ENCODE measurements around the gene NUDT13.
A peak's percentile ranks its signal among the peaks of the same experiment; 100 is the strongest.

The NUDT13 gene

DNA sequence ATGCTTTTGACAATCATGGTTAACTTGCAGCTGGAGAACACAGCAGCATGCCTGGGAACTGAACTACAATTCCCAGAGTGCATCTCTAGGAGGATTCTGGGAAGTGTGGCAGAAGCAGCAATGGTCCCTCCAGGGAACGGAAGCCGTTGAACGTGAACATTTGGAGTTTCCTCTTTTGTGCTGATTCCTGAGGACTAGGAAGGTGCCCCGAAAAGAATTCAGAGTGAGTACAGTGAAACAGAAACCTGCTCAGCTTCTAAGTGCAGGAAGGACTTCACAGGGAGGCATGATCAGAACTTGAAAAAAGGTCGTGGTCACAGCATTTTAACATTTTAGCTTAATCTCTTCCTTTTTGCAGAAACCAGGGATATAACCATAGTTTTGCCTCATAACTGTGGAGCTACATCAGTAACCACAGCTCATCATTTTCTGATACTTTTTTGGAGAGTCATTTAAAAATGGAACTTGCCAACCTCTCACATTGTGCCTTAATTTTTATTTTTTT, at the start of gene NUDT13:
Gene NUDT13 (plus strand): TSS at position 111 of the 505 bp plus-strand sequence. CDS start 3,911 bp downstream, outside the sequence.
- DNase-seq = no peak

DNA sequence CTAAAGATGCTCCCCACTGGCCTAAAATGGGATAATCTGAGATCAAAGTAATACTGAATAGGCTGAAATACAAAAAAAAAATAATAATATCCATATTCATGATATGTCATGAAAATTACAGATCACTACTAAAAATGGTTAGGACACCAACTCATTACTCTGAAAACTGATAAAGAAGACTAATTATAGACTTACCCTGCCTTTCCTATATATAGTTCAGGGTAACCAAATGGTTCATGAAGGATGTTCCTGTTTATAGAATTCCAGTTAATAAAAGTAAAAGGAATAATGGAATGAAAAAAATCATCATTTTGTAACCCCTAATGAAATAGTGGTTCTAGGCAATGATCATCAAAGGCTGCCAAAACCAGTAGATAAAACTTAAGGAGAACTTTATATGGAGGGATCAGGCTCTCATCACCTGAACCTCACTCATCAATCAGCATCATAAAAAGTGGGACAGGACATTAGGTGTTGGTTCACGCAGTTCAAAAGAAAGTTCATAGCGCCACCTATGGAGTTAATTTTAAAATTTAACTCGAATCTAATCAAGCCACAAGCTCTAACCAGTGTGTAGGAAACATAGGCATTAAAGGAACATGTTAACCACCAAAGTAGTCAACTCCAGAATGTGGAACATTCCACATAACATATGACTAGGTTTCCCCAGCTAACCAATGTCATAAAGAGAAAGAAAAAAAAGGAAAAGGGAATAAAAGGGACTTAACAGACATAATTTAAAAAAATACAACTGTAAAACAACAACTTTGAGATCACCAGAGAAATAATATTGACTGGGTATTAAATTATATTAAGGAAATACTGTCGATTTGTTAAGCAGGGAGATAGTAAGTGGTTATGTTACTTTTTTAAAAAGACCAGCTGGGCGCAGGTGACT, 49.3 kb upstream of the NUDT13 start:
- DNase-seq = peak; percentile 47

DNA sequence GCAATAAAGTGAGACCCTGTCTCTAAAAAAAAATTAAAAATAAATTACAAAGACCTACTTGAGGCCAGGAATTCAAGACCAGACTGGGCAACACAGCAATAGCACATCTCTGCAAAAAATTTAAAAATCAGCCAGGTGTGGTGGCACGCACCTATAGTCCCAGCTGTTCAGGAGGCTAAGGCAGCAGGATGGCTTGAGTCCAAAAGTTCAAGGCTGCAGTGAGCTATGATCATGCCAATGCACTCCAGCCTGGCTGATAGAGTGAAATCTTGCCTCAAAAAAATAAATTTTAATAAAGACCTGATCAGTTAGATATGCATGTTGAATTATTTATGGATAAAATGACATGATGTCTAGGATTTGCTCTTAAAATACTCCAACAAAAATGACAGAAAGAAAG, 48.5 kb upstream of the NUDT13 start:
- no peak for DNase-seq

DNA sequence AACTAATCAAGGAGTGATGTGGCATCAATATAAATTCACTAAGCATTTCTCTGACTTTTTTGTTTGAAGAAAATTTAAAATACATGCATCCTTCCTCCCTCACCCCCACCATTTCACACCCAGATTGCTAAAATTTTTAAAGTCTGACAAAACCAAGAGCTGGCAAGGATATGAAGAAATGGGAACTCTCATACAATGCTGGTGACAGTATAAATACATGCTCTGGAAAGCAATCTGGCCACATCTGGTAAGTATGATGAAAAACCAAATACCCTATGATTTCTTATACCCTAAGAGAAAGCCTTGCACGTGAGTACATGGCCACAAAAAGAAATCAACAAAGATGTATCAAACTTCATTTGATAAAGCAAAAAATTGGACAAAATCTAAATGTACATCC, 44.8 kb upstream of the NUDT13 start:
- no peak for DNase-seq

DNA sequence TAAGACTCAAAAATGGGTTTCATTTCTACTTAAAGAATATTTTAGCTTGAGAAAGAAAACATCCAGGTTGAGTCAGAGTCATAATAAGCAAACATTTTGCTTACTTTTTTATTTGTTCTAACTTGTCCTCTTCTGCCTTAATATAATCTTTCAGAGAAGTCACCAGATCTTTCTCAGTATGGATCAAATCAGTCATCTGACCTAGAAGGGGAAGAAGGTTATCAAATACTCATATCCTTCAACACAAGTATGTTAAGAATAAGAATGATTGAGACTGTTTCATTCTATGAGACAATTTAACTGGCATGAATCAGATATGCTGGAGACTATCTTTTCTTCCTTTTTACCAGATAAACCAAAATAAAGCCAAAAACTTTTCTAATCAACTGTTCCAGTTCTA, 36.6 kb upstream of the NUDT13 start:
- DNase-seq = no peak

DNA sequence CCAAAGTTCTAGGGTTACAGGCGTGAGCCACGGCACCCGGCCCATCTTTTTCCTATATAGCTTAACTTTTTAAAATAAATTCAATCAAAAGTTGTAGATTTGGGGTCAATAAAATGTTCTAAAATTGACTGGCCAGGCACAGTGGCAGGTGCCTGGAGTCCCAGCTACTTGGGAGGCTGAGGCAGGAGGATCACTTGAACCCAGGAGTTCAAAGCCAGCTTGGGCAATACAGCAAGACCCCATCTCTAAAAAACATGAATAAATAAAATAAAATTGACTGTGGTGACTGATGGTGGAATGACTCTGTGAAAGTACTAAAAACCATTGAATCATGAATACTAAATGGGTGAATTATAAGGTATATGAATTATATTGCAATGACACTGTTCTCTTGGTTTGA, 34.4 kb upstream of the NUDT13 start:
- no peak for DNase-seq

DNA sequence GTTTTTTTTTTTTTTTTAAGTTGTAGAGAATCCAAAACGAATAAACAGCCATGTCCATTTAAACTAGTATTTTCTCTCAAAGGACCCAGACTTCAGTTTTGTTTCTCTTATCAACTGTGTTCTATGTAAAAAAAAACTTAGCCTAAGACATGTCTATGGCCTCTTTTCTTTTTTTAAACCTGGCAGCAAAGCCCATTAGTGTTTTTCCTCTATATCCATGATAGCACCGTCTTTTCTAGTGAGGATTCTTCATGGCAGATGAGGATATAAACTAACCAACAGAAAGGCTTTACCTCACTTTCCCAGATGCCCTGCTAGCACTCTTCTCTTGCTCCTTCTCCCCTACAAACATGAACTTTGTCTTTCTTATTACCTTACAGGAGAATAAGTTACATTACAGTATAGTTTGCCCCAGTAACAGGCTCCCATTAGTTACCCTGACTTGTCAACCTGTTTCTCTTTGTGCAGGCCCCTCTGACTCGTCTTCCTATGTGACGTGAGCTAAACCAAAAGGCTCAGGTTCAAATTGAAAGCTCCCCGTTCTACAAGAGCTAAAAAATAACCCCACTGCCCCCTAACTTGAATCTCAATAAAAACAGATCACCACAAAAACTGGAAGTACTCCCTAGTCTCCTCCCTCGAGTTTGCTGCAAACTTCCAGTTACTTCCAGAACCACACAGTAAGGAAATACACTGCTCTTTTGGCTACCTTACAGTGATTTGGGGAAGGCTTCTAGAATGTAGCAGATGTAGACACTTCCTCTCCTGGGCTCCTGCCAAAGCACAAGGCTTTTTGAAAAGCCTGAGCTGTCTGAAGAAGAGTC, 33.7 kb upstream of the NUDT13 start:
- no peak for DNase-seq

DNA sequence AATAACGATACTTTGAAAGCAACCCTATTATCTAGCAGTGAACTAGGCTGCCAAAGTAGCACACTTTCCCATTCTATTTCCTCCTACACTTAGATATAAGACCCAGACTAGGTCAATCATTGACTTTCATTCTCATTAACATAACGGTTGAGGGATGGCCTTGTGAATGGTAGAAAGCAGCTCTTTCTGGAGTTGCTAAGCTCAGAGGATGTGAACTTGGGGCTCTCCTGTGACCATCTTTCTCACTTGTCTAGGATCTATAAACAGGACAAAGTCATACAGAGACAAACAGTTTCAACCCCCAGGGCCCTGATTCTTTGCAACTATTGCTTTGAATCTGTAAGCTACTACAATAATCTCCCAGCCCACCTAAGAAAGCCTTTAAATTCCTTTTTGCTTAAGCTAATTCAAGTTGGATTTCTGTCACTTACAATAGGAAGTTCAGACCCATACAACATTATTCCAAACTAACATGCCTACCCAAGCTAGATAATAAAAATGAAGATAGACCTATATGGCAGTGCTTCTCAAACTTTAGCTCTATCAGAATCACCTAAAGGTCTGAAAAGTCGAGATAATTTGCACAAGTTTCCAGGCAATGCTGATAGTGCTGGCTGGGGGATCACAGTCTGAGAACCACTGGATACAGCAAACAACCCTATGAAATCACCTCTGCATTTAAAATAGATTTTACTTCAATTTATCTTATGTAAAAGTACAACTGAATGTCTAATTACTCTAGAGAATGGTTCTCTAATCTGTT, 30.3 kb upstream of the NUDT13 start:
- DNase-seq = no peak

DNA sequence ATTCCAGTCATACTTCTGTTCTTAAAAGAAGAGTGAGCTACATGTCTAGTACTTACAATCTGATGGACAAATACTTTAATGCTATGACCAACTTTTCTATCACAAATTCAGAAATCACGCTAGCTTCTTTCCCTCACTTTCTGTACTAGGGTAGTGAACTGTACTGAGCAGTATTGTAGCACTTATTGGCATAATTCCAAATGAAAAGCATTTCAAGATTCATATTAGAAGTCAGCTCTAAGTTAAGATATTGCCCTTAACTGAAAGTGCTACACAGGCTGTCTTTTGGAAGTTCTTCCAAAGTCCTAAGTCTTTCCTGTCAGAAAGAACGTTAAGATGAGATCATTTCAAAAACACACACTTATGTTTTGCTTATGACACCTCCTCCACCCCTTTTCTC, 27.0 kb upstream of the NUDT13 start:
- no peak for DNase-seq

DNA sequence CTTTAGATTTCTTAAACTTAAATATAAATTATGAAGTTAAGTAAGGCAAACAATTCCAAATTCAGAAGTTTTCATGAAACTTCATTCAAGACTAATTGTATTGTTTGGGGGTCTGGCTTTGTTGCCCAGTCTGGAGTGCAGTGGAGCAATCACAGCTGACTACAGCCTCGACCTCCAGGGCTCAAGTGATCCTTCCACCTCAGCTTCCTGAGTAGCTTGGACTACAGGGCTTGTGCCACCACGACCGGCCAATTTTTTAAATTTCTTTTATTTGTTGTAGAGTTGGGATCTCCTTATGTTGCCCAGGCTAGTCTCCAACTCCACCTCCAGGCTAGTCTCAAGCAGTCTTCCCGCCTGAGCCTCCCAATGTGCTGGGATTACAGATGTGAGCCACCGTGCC, 26.0 kb upstream of the NUDT13 start:
- DNase-seq = no peak

DNA sequence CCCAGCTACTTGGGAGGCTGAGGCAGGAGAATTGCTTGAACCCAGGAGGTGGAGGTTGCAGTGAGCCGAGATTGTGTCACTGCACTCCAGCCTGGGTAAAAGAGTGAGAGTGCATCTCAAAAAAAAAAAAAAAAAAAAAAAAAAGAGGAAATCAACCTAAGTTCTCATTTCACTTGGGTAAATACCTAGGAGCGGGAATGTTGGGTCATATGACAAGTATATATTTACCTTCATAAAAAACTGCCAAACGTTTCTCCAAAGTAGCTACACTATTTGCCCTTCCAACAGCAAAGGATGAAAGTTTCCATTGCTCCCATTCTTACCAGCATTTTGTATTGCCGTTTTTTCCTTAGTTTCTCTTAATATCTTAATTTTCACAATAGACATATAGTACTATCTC, 23.4 kb upstream of the NUDT13 start:
- DNase-seq = no peak

DNA sequence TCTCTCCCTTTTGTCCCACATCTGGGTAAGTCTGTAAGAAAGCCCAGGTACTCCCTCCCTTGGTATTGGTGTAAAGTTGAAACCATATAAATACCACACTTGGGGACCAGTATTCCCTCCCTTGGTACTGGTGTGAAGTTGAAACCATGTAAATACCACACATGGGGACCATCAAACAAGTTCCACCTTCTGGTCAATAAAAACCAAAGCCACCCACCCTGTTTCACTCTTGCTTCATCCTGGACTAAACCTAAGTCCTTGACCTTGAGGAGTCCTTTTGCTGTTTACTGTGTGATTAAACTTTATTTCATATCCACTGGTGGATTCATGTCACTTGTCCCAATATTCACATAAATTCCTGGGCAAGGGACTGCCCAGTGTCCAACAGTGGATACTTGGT, 22.0 kb upstream of the NUDT13 start:
- DNase-seq = no peak

DNA sequence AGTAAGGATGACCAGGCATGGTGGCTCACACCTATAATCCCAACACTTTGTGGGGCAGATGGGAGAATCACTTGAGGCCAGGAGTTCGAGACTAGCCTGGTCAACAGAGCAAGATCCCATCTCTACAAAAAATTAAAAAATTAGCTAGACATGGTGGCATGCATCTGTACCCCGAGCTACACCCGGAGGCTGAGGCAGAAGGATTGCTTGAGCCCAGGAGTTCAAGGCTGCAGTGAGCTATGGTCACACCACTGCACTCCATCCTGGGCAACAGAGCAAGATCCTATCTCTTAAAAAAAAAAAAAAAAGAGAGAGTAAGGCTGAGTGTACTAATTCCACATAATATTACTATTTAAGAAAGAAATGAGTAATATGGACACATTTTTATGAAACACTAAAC, 17.4 kb upstream of the NUDT13 start:
- no peak for DNase-seq

DNA sequence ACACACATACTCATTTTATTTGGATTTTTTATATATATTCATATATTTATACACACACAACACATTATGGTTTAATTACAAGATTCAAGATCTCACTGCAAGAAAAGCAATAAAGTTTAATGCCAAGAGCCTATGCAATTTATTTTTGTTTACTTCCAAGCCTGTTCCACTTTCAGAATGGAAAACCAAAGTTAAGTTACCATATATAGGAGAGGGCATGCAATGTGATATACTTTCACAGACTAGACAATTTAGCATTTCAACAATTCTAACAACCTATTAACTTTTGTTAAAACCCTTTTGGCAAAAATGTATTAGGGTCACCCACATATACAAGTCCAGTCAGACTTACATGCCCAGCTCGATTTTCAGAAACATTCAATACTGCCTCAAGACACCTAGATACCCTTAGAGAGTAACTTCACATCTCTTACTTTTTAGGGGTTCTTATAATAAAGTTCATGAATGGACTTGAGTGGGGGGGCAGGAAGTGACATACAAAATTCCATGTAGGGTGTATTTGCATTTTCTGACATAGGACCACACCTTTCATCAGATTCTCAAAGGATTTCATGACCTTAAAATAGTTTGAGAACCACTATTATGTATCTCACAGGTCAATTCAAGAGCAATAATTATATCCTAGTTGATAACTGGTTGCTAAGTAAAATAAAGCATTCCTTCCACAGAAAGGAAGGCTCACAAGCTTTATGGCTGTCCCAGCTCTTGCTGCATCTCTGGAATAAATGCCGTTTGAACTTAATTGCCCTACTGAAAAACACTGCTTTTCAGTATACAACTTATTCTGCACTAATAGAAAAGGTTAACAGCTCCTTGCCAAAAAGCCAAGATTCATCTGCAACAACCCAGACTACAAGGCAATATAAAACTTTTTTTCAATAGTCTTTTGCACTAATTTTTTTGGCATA, 16.1 kb upstream of the NUDT13 start:
- DNase-seq = no peak

DNA sequence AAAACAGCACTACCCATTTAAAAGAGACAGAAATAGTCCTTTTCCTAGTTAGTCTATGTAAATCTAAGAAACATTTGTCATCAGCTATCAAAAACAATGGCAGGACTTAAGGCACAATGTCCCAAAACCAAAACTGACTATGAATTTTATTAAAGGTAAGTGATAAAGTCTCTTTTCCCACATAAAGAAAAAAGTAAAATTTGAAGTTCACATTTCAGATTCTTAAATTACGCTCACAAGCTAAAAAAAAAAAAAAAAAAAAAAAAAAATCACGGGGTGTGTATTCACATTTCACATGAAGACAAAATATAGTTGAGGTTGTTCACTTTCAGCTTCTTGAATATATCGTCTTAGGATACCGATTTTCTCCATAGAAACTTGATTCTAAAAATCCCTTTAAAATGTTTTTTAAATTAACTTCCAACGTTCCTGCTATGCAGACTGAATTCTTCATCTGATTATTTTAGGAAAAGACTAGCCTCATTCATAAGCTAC, 15.2 kb upstream of the NUDT13 start:
- no peak for DNase-seq

DNA sequence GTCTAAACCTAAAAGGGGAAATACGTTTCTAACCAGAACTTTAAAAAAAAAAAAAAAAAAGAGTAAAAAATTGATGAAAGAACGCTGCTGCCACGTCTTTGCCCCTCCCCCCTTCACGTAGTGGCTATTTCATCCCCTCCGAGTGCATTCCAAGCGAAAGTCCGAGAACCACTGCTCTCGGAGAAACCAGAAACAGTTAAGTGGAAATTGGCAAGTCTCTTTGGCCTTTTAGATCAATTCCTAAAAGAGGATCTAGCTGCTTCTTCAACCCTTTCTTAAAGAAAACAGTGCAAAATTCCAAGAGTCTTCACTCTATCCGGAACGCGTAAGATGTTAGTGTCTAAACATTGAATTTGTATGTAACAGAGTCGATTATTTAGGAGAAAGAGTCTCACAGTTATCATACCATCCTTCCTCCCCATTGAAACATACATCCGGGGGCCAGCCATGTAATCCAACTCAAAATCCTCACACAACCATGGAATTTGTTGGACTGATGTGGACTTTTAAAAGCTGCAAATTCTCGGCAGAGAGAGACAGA, 14.7 kb upstream of the NUDT13 start:
- peak; percentile 58 for DNase-seq

DNA sequence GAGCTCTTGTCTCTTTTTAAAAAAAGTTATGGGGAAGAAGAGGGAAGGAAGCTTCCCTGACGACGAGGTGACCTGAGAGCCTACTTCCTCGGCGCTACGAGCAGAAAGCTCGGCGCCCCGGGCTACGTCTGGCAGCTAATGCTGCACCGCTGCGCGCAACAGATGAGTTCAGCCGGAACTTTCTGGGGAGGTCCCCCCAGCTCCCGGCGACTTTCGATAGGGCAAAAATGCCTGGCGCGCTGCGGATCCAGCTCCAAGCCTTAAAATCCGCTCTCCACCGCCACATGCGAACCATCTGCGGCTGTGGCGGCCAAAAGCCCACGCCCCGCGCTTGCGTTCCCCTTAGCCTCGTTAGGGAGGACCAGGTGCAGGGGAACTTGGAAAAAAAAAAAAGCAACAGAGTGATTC, 14.2 kb upstream of the NUDT13 start:
- DNase-seq = peak; percentile 69

DNA sequence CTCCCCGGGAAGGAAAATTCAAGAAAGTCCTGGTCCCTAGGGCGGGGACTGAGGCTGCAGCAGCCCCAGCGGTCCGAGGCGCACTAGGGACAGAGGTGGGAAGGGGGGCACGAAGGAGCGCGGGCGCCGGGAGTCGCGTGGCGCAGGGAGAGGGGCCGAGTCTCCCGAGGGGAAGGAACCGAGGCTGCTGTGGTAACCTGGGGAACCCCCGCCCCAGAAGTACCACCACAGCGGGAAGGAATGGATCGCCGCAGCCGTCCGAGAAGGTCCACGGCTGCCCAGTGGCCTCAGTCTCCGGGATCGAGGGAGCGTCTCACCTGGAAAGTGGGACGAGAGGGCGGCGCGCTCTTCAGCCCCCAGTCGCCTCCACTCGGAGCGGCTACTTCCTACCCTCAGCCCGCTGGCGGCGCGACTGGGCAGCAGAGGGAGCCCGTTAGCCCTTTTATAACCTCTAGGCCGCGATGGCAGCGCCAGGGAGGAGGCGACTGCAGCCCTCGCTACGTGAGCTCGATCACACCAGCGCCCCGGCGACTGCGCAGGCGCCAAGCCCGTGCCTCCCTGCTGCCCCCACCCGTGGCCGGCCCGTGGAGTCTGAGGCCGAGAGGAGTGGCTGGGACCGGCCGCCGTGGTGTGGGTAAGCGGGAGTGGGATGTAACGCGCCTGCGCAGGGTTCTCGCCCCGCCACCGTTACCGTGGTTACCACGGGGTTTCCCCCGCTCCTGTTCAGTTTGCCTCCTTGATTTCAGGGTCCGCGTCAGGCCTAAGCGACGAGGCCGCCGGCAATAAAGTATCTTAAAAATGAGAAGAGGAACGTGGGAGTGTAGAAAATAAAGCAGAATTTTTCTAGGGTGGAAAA, 13.6 kb upstream of the NUDT13 start, which contains the start of gene P4HA1:
Gene P4HA1 (minus strand): TSS at position 418 of the 856 bp plus-strand sequence. CDS start 21,983 bp downstream, outside the sequence.
- peak; percentile 98 for DNase-seq

DNA sequence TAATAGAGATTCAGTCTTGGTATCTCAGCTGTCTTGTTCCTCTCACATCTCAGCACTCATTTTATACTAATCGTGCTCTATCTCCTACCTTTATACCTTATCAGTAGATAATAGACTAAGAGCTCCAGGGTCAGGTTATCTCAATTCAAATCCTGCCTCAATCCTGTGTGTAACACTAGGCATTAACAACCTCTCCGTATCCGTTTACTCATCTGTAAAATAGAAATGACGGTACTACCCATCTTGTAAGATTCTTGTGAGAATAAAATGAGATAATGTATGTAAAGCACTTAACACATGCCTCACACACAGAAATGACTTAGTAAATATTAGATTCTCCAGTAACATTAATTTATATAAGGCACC, 13.0 kb upstream of the NUDT13 start:
- DNase-seq = peak; percentile 63

DNA sequence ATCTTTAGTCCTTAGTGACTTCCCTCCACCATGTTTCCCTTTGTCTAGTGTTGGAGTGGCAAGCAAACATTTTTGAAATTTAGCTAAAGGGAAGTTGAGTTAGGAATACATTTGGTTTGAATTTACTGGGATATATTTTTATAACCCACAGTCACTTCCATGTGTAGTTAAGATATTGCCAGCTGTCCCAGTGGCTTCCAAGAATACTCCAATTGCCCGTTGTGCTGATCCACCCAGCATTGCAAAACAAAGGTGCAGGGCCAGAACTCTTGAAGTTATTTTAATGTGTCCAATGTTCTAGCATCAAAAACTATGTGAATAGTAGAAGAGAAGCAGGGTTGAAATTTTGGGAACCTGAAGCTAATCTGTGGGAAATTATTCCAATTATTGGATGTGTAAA, 11.1 kb upstream of the NUDT13 start:
- DNase-seq = no peak
